AML-193 (cell line): ENCODE data around the gene BCAR3.

Experiments used
- DNase-seq, 2 experiments: peaks; one replicate each; lab custom pipeline; 2025; lab: John Stamatoyannopoulos, UW

BCAR3 gene

DNA sequence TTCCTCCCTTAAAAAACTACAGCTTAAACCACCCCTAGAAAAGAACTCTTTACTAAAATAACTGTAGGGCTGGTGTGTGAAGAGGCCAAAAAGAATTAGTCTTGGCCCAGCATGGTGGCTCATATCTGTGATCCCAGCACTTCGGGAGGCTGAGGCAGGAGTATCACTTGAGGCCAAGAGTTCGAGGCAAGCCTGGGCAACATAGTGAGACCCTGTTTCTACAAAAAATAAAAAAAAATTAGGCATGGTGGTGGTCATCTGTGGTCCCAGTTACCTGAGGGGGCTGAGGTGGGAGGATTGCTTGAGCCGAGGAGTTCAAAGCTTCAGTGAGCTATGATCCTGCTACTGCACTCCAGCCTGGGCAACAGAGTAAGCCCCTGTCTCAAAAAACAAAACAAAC, 44.9 kb downstream of the BCAR3 start:
- no peak for DNase-seq

DNA sequence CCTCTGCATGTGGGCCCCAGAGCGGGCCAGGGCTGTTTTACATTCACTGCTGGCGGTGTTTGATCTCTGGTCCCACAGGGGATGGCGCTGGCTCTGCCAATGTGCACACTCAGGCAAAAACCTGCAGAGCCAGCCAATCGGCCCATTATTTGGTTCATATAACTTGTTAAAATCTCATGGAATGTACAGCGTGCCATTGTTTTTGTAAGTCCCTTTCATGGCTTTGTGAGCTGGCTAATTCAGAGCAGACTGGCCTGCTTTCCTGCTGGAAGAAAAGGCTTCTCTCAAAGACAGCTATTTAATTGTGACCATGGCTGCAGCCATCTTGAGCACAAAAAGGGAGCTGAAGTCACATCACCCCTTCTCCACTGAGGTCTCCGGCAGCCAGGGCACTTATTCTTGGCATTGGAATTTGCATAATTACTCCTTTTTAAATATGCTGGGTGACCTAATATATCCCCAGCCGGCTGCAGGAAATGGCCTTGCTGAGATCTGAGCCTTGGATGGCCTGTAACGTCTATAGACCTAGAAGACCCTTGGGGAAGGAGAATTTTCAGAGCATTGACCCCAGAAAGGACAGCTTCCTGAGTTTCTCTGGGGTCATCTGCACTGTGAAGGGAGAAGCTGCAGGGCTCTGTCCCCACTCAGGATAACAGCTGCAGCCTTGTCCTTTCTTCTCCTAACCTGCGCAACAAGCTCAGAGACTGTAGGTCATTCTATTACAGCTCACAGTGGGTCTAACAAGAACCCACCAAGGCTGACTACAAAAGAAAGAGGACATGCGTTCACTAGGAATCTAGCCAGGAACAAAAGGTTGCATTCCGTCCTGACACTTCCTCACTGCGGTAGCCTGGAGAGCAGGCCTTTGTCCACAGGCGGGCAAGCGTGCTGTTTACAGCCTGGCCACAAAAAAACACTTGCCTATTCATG, 45.8 kb downstream of the BCAR3 start:
- DNase-seq, result no peak

DNA sequence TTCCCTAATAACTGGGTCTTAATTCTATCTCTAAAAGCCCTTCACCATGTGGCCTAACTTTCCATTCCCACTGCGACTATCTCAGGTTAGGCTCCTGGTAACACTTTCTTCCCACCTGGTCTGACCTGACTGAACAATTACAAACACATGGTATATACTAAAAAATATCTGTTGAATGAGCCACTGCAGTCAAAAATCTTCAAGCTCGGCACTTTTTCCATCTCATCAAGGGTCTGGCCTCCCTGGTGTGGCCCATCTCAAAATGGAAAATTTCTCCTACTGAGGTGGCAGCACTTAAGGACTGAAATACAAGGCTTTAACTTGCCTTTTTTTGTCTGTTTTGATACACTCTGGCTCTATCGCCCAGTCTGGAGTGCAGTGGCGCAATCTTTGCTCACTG, 48.3 kb downstream of the BCAR3 start:
- DNase-seq, result no peak

DNA sequence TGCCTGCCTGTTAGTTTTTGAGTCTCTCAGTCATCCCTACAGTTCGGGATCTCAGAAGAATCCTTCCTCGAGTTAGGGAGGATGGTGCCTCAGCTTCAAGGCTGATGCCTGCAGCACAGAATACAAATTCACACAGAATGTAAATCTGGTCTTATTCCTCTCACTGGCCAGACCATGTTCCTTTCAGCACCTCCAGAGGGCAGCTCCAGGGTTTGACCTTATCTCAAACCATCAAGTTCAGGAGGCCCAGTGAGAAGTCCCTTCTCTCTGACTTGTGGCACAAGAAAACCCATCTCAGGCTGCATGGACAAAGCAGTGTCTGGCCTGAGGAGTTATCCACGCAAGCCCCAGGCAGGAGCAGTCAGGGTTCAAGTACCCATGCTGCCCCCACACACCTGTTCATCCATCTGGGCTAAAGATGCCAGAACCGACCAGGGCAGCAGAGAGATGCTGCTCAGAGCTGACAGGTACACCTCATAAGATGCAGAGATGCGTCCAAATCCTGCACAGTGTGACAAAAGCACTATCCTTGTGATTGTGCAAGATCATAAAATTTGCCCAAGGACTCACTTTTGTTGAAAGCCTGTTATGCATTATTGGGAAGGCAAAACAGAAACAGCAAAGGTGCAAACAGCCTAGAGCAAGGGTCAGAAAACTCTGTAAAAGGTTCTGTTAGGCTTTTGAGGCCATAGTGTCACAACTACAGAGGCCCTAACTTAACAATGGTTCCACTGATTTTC, 49.8 kb downstream of the BCAR3 start:
- peak; percentile 13 to 15 for DNase-seq

DNA sequence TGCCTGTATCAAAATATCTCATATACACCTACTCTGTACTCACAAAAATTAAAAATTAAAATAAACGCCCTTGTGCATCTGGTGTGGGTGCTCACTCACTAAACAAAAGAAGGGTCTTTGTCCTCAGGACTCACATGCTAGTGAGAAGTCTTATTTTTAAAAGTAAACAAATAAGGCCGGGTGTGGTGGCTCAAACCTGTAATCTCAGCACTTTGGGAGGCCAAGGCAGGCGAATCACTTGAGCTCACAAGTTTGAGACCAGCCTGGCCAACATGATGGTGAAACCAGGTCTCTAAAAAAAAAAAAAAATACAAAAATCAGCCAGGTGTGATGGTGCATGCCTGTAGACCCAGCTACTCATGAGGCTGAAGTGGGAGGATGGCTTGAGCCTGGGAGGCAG, 51.5 kb downstream of the BCAR3 start:
- DNase-seq, result no peak

DNA sequence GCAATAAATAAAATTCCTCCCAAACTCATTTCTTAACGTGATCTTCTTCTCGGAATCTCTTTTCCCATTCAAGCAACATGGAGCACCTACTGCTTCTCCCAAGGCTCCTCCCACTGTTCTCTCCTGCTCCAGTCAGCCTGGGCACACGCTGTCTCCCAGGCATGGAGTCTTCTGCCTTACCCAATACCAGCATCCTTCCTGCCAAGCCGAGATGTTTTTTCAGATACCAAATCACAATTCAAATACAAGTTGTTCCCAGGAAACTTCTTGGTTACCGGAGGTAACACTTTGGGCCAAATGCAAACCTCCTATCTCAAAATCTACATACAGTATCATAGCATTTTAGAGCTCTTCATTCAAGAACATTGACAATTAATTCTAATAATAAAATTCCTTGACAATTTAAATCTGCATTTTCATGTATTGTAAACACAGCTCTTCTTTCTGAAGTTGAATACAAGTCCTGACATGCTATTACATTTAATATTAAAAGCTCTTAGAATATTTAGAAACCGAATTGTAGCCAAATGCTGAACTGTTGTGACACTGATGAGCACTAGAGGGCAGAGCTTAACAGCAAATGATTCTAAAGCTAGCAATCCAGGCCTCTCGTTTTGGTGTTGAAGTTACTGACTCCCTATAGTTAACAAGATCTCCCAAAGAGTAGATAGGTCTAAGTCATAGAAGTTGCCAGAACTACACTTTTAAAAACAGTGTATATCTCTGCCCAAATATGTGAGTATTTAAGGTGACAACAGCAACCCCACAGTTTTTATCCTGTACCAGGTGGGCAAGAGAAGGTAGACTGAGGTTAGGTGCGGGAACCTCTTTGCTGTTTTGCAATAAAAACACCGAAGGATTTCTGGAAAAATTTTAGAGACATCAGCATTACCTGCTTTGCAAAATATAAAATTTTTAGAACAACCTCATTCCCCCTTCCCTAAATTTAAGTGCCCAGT, 52.3 kb downstream of the BCAR3 start:
- DNase-seq, result peak; percentile 60 to 67

DNA sequence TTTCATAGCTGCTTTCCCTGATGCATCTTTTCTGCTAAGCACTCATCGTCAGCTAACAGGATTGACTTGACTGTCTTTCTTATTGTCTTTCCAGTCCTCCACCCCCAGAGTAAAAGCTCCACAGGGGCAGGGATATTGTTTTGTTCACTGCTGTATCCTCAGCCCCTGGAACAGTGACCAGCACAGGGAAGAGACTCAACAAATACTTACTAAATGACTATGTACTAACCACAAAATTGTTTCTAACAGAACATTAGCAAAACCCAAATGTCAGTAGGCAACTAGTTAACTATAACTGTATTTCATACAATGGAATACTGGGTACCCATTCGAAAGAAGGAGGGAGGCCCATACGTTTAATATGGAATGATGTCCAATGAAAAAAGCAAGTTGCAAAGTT, 53.0 kb downstream of the BCAR3 start:
- no peak for DNase-seq

DNA sequence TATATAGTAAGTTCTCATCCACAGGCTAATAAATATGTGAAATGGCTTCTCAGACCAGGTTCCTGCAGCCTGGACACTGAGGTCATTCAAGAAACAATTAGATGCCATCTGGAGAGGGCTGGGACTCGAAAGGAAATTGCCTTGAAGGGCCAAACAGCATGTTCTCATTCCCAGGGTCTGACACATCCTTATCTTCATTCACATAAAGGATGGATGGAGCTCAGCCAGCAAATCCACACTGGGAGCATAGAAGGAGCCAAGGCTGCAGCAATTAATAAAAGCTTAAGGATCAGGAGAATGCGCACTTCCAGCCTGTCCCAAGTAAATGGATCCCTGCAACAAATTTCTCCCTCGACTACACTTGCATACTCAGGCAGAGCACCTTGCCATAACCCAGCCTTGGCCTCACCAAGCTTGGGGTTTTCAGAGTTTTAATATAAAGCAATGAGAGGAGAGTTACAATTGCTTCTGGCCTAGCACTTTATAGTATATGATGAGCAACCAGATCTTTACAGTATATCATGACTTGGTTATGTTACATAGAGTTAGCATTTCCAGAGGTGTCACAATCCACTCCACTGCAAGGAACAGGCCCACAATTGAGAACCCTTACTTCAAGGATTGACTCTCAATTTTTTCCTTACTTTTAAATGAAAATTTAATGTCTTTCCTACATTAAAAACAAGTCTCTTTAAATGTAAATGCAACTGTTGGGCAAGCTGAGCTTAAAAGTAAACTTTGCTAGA, 55.9 kb downstream of the BCAR3 start:
- no peak for DNase-seq

DNA sequence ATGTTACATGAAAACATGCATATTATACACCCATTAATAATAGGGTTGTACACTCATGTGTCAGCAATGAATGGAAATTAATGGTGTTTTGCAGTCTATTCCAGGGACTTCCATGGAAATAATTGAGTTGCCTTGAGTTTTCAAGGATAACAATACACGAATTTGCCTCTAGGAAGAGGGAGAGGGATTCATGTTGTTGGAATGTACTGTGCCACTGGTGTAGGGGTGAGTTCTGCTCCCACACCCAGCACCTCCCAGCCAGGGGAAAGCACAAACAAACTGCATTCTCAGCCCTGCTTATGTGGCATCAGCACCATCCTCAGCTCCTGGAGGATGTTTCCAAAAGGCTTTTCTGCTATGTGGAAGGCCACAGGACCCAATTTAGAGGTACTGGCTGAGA, 57.8 kb downstream of the BCAR3 start:
- DNase-seq, result no peak

DNA sequence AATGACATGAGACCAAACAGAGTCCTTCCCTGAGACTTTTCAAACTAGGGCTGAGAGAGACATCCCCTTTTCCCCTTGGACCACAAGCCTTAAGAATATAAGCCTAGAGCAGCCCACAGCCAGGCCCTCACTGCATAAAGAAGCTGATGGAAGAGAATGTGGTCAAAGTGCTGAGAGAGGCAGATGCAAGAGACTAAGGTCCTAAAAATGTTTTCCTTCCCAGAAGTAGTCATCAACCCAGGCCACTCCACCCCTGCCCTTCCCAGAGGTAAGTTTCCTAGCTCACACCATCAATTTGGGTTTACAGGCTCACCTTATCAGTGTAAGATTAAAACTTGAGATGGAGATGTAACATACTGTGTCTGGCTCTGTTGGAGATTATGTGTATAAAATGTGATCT, 58.2 kb downstream of the BCAR3 start:
- DNase-seq, result no peak

DNA sequence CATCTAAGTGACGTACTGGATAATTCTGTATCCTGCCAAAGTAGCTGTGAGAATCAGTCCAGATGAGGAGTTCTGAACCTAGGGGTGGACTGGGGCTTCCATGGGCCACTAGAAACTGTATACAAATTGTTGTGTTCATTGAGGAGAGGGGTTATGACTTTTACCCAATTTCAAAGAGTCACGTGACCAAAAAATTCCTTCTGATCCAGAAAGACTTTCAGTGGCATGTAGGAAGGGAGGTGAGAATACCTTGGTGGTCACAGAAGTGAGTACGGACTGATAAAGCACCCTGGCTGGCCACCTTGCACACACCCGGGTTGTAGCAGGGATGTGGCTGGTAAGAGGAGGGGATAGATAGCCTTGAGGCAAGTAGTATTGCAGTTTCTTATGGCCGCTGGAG, 60.4 kb downstream of the BCAR3 start:
- DNase-seq, result no peak

DNA sequence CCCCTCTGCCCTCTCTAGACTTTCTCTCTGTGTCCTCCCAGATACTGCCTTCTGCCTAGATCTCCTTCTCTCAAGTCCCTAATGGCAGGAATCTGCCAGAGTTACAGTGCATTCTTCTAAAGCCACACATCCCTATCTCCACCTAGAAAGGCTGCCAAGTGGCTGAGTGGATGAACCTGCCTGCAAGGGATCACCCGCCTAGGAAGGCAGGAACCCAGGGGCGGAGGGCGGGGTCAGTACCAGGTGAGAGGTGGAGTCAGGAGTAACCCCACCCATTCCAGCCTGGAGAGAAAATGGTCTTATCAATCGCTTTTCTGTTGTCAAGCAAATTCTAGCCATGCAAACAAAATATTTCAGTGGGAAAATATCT, 60.8 kb downstream of the BCAR3 start:
- no peak for DNase-seq

DNA sequence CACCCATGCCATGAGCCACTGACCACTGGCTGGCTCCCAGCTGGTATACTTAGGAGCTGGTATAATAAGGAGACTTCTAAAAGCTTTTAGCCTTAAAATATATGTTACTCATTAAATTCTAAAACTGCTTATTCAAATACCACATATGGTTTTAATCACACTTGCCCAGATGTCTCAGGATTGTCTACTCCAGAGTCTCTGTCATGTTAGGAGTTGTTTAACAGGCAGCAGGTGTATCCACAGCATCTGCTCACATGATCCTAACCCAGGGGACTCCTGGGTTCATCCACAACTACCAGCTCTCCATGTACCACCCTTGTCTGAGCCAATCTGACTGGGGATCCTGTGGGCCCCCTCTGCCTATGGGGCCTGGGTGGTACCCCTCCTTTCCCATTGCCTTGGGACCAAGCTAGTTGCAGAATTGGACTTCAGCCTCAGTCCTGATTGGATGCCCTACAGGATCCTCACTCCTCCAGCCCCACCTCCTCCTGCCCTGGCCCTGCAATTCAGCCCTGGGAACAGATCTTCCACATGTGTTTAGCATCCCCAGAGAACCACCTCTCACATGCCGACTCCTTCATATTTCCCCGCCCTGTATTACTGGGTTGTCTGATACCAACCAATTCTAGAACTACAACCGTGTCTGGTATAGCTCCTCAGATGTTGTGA, 61.3 kb downstream of the BCAR3 start:
- DNase-seq, result no peak

DNA sequence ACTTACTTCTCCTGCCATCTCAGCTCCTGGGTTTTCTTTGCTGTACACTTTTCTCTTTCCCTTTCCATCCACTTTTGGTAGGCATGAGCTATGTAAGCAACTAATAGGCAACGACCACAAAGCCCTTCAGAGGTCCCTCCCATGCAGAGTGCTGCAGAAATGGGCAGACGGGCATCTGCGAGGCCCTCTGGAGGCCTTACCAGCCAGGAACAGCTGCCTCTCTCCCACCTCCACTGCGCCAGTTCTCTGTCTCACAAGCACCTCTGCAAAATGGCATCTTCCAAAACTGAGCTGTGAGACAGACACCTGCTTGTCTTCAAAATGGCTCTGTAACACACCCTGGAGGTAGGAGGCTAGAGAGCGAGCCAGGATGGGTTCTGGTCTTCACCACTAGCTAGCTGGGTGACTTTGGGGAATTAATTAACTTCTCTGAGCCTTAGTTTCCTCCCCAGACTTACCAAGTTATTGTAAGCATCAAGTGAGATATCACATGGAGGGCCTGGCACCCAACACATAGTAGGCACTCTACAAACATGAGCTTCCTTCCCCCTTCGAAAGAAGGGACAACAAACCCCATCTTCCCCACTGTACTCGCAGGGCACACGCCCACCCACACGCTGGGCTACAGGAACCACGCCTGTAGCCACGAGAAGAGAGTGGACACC, 62.0 kb downstream of the BCAR3 start:
- DNase-seq, result no peak

DNA sequence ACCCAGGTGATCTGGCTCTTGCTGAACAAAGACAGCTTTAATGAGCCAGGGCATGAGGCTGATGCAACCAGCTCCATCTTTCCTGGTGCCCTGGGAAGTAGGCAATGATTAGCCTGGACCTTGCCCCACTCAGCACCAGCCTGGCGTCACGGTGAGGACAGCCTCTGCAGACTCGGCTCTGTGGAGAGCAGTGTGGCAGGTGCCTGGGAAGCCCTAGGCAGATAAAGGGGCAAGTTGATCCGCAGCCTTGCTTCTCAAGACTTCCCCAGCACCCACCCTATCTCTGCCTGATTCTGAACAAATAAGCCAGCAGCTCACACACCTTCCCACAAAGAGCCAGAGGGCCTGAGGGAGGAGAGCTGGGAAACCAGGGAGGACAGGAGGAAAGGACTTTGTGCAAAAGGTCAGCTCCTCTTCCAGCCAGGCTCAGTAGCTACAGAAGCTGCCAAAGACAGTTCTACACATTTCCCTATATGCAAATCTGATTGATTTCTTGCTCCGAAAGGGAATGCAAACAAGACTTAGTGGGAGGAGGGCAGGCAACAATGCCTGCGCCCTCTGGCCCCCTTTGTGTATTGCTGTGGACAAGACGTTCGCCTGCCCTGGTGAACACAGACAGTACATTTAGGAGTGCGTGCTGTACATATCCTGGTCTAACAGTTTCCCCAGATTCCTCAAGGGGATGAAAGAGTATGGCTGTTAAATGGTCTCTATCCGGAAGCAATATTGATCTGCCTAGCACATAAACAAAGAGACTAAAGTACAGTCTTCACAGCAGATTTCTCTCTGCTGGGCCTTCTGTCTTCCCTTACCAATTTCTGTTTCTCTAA, 63.8 kb downstream of the BCAR3 start:
- DNase-seq, result no peak

DNA sequence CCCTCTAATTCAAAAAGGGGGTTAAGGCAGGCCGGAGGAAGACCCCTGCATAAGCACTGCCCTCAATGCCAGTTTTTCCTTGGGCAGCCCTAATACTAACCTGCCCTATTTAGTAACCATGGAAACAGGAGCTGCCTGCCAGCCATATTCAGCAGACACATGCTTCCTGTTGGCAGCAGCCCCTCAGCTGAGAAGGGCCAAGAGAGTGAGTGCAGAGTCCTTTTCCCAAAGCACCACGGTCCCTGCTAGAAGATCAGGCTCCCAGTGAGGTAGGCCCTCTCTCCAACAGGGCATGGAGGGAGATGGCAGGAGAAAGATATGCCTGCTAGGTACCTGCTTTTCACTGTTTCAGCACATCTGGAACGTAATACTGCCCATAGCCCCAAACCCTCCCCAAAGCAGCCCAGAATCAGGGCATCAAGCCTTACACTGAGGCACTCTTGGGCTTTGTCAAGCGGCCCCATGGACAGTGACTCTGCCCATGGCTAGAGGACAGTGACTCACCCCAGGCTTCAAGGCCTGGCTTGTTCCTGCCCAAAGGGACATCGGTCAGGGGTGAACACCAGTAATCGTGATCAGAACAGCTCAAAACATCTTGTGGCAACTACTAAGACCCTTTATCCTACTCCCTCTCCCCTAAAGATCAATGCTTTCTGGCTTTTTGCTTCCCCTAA, 64.5 kb downstream of the BCAR3 start:
- DNase-seq, result no peak

DNA sequence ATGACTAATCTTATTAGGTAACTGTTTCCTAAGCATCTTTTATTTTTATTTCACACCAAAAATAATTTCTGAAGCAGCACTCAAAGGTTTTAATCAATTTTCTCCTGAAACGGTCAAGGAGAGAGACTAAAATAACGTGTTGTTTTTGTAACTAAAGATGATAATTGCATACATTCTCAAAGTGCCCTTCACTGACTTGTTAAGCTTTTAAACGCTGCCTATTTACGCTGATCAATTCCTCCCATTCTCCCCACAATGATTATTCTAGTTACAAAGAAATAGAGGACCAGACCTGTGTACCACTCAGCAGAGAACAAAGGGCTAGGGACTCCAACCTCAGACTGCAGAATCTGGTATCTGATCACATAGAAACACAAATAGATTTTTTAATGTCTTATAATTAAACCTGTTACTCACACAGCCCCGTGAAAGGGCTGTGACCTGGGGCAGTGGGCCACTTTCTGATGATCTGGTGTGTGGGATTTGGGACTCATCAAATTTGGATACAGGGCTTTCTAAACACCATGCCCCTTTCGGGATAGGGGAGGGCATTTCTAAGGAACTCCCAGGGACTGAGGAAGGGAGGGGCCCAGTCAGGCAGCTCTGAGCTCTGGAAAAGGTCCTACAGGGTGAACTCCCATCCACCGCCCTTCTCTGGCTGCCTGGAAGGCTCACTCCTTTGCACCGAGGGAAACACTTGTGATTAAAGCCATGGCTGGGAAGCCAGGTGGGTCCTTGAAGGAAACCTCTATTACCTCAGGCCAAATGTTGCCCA, 65.2 kb downstream of the BCAR3 start:
- DNase-seq, result no peak

DNA sequence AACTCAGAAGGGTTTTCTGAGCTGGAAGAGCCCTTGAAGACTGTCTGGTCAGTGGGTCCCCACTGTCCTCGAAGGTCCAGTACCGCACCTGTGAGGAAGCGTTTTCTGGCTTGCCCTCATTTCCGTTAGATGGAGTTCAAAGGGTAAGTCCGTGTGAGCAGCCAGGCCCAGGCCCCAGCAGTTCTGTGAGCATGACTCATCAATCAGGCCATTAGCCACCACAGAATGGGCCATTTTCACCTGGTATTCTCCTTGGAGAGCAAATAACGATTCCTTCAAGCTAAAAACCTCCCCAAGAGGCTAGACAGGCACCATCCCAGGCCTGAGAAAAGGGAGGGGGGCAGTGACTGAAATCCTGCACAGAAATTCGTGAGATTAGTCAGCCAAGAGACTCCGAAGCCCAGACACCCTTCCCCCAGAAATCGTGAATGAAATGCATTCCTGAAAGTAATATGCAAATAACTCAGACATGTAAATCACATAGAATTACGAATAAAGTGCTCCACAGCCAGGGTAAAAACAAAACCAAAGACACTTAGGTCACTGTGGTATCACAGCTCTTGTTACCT, 66.0 kb downstream of the BCAR3 start:
- DNase-seq, result no peak
